ENCODE results near the gene TXNDC5. TPM values are rescaled to one million over a fixed set of nuclear protein-coding genes. Genes with fewer than 3 reads are reported as not detected.

The TXNDC5 gene
- total and polyA plus RNA-seq, 2 donors (not counting 3 experiments of a cell fraction or from before 2014, with no cell fraction given), result 1,665 to 2,629 TPM

DNA sequence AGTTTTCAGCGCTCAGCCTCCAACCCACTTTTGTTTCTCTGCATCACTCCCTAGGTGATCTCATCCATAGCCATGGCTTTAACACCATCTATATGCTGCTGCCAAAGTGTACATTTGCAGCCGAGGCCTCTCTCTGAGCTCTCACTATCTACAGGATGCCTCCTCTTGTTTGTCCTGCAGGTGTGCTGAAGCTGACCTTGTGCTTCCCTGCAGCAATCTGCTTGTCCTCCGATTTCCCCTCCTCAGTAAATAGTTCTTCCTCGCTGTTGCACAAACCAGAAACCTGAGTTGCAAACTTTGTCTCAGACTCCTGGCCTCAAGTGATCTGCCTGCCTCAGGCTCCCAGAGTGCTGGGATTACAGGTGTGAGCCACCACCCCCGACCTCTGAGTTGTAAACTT lies 3.7 kb upstream of the TXNDC5 start:
- dilution Hi-C loops (cut with MboI; ENCODE audit: extremely low pct_ligation_motif_present, low sequenced_read_pairs), result no loop called here
- H3K9ac ChIP-seq (replicated peaks; ENCODE audit: extremely low read depth, insufficient read depth, low read length), result no peak overlapping the region
- H3K79me2 ChIP-seq (ENCODE audit: control insufficient read depth, insufficient read depth, low read length), result peaks cover 11% of the 10 kb centered on the region
- peaks cover 24% of the 10 kb centered on the region for H3K4me1 ChIP-seq (ENCODE audit: control insufficient read depth, extremely low read depth, insufficient read depth, low read length)
- H3K27ac ChIP-seq (ENCODE audit: insufficient read depth, low read depth, low read length), result no peak overlapping the region
- H3K36me3 ChIP-seq (ENCODE audit: control insufficient read depth in 2 of 2, extremely low read depth in 1 of 2, insufficient read depth in 2 of 2, low read length in 2 of 2), result no peaks in the 10 kb centered on the region
- ChIA-PET POLR2A (no interaction called here), CTCF (no interaction called here)
- H3K4me2 ChIP-seq (ENCODE audit: insufficient read depth, low read length), result no peak overlapping the region
- TF ChIP-seq POLR2A (IDR thresholded peaks at IDR 0.05; ENCODE audit: low read depth, low read length), result no peak
- TF ChIP-seq EZH2 (IDR thresholded peaks at IDR 0.05; ENCODE audit: borderline replicate concordance, low read depth, low read length, severe bottlenecking), result no peak
- no peak for TF ChIP-seq JUN (IDR thresholded peaks at IDR 0.05; ENCODE audit: borderline replicate concordance, insufficient read depth, insufficient read length, low read depth)
- no peak for TF ChIP-seq FOS (IDR thresholded peaks at IDR 0.05; ENCODE audit: borderline replicate concordance, insufficient read depth, low read length)
- TF ChIP-seq MYC (IDR thresholded peaks at IDR 0.05; ENCODE audit: low read depth, low read length), result no peak
- TF ChIP-seq, protein P1, sequence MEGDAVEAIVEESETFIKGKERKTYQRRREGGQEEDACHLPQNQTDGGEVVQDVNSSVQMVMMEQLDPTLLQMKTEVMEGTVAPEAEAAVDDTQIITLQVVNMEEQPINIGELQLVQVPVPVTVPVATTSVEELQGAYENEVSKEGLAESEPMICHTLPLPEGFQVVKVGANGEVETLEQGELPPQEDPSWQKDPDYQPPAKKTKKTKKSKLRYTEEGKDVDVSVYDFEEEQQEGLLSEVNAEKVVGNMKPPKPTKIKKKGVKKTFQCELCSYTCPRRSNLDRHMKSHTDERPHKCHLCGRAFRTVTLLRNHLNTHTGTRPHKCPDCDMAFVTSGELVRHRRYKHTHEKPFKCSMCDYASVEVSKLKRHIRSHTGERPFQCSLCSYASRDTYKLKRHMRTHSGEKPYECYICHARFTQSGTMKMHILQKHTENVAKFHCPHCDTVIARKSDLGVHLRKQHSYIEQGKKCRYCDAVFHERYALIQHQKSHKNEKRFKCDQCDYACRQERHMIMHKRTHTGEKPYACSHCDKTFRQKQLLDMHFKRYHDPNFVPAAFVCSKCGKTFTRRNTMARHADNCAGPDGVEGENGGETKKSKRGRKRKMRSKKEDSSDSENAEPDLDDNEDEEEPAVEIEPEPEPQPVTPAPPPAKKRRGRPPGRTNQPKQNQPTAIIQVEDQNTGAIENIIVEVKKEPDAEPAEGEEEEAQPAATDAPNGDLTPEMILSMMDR (IDR thresholded peaks at IDR 0.05; ENCODE audit: extremely low read depth in 1 of 2, insufficient read depth in 1 of 2, low read depth in 1 of 2, low read length in 2 of 2), result no peak
- TF ChIP-seq GATA2 (IDR thresholded peaks at IDR 0.05; ENCODE audit: insufficient read depth, insufficient read length, low read depth, low read length), result no peak
- TF ChIP-seq, protein P2, sequence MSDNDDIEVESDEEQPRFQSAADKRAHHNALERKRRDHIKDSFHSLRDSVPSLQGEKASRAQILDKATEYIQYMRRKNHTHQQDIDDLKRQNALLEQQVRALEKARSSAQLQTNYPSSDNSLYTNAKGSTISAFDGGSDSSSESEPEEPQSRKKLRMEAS (IDR thresholded peaks at IDR 0.05; ENCODE audit: insufficient read depth, insufficient read length), result no peak
- TF ChIP-seq POLR2AphosphoS5 (IDR thresholded peaks at IDR 0.05; ENCODE audit: insufficient read depth, low read depth, low read length), result no peak
- H3K9me1 ChIP-seq (replicated peaks; ENCODE audit: control insufficient read depth, extremely low read depth, insufficient read depth, low read length), result no peaks in the 10 kb centered on the region
- H2AFZ ChIP-seq (ENCODE audit: low read depth, low read length), result no peak overlapping the region
- no peaks in the 10 kb centered on the region for H3K27me3 ChIP-seq (ENCODE audit: control insufficient read depth in 2 of 2, insufficient read depth in 2 of 2, low read length in 2 of 2)
- H3K9me3 ChIP-seq (replicated peaks; ENCODE audit: control insufficient read depth, insufficient read depth, low read length), result no peaks in the 10 kb centered on the region
- FAIRE-seq, result no peak
- no peaks in the 10 kb centered on the region for H4K20me1 ChIP-seq (replicated peaks; ENCODE audit: control insufficient read depth, extremely low read depth, insufficient read depth, low read length)
- DNase-seq (ENCODE audit: low read depth, low spot score), result no peak
- intact Hi-C loops (cut with micrococcal nuclease), result no loop called here
- no peak overlapping the region for H3K4me3 ChIP-seq (replicated peaks in 1 of 3; ENCODE audit: insufficient read depth in 1 of 3, low read depth in 1 of 3, low read length in 3 of 3)
- no TSS peak for BruUV-seq (replicated peaks)

Measured in endothelial cell of umbilical vein (primary cell).